Measurements from ENCODE around the gene PTPRQ. TPM values are rescaled to one million over a fixed set of nuclear protein-coding genes. Genes with fewer than 3 reads are reported as not detected.

PTPRQ gene
- total RNA-seq, 2 experiments from 2014 or later = not detected

DNA sequence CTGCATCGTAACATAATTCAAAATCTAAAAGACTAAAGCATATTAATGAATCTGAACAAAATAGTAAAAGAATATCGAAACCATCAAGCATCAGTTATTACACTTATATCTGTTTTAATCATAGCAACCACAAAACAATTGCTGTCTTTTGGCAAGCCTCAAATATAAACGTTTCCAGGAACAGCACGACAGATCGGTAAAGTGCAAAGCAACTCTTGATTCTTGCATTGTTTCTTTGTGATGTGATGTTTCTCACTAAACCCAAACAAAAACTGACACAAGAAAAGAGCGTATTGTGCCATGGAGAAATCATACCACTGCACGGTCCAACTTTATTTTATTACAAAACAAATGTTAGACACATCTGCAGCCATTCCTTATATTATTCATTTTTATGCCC lies 254.2 kb downstream of the PTPRQ start:
- H3K27me3 Mint-ChIP-seq = no peaks in the 10 kb centered on the region

DNA sequence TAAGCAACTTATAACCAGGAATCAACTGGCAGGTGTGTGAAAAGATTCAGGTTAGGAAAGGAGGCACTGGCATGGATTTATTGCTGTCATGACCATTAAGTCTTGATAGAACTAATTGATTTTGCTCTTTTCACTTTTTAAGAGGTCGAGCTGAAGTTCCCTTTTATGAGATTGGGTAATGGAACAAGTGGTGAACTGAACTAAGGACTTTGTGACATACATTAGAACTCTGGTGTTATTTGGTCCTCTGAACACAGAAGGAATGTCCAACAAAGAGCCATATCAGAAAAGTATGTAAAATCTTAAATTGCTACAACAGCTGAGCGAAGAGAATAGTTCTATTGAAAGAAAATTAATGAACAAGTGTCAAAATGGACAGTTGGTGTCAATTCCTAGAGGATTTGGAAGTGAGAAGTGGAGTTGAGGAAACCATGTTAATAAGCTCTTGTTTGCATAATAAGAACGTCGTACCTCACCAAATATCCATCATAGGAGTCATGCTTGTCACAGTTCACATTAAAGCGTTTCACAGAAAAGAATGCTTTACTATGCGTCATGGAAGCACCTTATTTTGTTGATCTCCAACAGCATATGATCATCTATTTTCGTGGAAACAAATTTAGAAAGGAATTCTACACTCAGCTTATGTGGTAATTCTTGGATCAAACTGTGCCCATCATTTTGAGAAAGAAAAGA lies 255.0 kb downstream of the PTPRQ start:
- no peaks in the 10 kb centered on the region for H3K27me3 Mint-ChIP-seq
- ATAC-seq (ENCODE audit: low read depth) = no peak

More for the DNA sequence above, 254.2 kb downstream of the PTPRQ start:
- Mint-ChIP-seq H3K36me3 (no peaks in the 10 kb centered on the region), H3K4me3 (no peak overlapping the region), H3K9me3 (no peaks in the 10 kb centered on the region), H3K4me1 (no peaks in the 10 kb centered on the region), H3K27ac (no peak overlapping the region)
- DNase-seq (no peak), ATAC-seq (ENCODE audit: low read depth) (no peak)
- POLR2A ChIA-PET = no interaction called here

DNA sequence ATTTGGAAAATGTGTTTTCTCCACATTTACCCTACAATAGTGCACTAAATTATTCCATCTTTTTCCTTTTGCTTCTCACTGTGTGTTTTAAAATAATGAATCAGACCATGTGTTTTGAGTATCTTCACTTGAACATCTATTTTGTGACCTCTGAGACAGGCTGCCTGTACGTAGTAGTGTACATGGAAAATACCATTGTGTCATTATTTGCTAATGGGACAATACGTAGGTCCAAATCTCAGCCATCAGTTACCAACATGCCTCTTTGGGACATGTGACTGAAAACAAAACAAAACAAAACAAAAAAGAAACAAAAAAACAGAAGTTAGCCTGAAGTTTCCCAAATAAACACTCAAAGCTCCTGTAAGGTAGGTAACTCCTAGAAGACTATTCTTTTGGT lies 256.3 kb downstream of the PTPRQ start:
- Mint-ChIP-seq H3K4me1 (no peaks in the 10 kb centered on the region), H3K4me3 (no peak overlapping the region), H3K36me3 (no peaks in the 10 kb centered on the region), H3K9me3 (no peaks in the 10 kb centered on the region), H3K27me3 (no peaks in the 10 kb centered on the region), H3K27ac (no peak overlapping the region)
- POLR2A ChIA-PET = no interaction called here
- no peak for DNase-seq
- no peak for ATAC-seq (ENCODE audit: low read depth)

More for the DNA sequence above, 255.0 kb downstream of the PTPRQ start:
- Mint-ChIP-seq H3K4me1 (no peaks in the 10 kb centered on the region), H3K36me3 (no peaks in the 10 kb centered on the region), H3K27ac (no peak overlapping the region), H3K4me3 (no peak overlapping the region), H3K9me3 (no peaks in the 10 kb centered on the region)
- no peak for DNase-seq
- POLR2A ChIA-PET = no interaction called here

DNA sequence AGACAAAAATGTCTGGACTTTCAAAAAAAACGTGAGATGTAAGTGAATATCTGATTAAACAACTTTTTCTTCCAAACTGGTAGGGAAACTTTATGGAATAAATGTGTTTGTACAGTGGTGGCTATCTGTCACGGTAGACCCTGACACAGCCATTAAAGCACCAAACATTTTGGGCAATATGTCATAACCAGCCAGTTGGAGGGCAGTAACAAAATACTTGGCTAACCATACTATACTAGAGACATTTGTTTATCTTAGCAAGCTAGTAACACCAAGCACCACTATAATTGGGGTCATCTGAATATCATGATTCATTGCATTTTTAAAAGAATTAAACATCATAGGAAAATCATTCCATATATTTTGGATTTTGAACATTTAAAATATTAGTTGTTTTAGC lies 257.4 kb downstream of the PTPRQ start:
- Mint-ChIP-seq H3K27me3 (peaks cover 2% of the 10 kb centered on the region), H3K4me1 (no peaks in the 10 kb centered on the region), H3K36me3 (no peaks in the 10 kb centered on the region), H3K4me3 (no peak overlapping the region), H3K27ac (no peak overlapping the region), H3K9me3 (no peaks in the 10 kb centered on the region)
- POLR2A ChIA-PET = no interaction called here
- ATAC-seq (ENCODE audit: low read depth) (no peak), DNase-seq (no peak)

DNA sequence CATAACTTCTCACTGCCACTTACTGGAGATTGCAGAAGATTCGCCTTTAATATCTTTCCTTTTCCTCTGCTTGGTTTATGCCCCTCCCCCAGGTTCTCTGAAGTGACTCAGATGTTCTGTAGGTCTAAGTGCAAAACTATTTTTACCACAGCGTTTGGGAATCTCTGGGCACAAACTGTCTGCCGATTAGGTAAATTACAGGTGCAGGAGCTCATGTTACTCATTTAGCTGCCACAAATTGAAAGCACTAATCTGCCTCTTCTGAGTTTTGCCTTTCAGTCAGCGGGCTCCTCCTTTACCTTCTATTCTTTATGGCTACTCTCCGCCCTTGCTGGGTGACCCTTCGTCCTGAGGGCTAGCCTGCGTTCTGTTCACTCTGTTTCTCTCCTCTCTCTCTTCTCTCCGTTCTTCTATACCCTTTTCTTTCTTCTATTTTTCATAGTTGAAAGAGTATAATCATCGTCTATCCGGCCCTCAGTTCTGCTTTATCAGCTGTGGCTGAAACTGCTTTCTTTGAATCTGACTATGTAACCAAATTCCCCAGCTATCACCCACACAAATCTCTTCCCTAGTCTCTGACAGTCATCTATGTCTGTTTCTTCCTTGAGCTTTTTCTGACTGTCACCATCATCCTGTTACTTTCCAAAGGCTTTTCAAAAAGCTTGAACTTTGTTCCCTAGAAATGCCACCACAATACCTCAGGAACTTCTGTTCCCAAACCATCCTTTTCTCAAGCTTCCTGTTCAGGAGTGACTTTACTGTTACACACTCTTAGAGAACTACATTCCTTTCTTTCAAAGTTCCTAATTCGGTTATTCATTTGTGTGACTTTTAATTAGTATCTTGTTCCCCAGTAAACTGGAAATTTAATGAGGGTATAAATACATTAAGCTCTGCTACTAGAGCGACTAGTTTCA lies 259.1 kb downstream of the PTPRQ start:
- ATAC-seq (ENCODE audit: low read depth) = no peak

DNA sequence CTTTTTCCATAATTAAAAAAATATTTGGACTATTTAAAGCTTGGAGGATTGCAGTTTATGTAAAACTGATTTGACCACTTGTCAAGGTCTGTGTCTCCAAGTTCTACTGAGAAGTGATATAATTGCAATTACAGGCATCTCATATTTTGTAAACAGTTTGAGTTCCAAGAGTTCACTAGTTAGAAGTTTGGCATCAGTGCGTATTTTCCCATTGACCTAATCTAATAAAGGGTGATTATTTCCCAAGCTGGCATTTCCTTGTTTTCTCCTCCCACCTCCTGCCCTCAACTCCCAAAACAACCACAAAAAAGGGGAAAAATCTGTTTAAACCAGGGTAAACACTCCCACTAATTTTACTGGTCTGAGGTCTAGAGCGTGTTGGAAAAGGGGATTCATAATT lies 260.4 kb downstream of the PTPRQ start:
- Mint-ChIP-seq H3K36me3 (no peaks in the 10 kb centered on the region), H3K27me3 (peaks cover 24% of the 10 kb centered on the region), H3K27ac (no peak overlapping the region), H3K4me3 (no peak overlapping the region), H3K4me1 (peaks cover 4% of the 10 kb centered on the region), H3K9me3 (no peaks in the 10 kb centered on the region)
- POLR2A ChIA-PET = no interaction called here
- DNase-seq (no peak), ATAC-seq (ENCODE audit: low read depth) (no peak)

More for the DNA sequence above, 259.1 kb downstream of the PTPRQ start:
- no peaks in the 10 kb centered on the region for H3K36me3 Mint-ChIP-seq
- H3K27me3 Mint-ChIP-seq = peaks cover 13% of the 10 kb centered on the region
- DNase-seq = no peak
- POLR2A ChIA-PET = no interaction called here
- no peaks in the 10 kb centered on the region for H3K4me1 Mint-ChIP-seq
- no peak overlapping the region for H3K27ac Mint-ChIP-seq
- H3K9me3 Mint-ChIP-seq = no peaks in the 10 kb centered on the region
- H3K4me3 Mint-ChIP-seq = no peak overlapping the region

DNA sequence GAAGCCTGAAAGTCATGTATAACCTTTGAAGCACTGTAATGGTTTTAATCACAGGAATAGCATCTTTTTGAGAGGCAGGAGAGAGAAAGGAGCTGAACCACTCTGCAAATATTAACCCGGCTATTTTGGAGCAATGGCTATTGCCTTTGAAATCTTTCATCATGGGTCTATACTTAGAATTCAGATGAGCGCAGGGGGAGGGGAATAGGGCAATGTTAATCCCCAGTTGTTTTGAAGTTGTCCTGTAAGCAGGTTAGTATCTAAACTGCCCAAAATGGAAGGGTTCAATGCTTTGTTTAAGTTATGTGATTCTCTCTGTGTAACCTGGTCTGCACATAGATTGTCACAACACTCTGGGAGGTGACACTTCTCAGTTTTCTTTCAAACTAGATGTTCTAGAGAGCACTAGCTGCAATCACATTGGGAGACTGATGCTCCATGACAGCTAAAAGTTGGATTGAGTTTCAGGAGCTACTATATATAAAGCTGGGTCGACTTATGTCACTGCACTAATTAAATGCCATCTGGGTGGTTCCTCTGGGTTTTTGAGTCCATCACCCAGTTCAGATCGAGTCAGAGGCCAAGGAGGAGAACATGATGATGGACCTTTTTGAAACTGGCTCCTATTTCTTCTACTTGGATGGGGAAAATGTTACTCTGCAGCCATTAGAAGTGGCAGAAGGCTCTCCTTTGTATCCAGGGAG lies 263.2 kb downstream of the PTPRQ start, which contains the start of gene MYF6:
Gene MYF6 (plus strand): TSS at position 509 of the 704 bp plus-strand sequence. CDS start 86 bp downstream, at position 595.
- H3K4me1 Mint-ChIP-seq = peaks cover 4% of the 10 kb centered on the region
- peaks cover 35% of the 10 kb centered on the region for H3K27me3 Mint-ChIP-seq
- H3K4me3 Mint-ChIP-seq = no peak within 1 kb of the TSS
- no peak for ATAC-seq (ENCODE audit: low read depth)
- H3K9me3 Mint-ChIP-seq = no peaks in the 10 kb centered on the region
- H3K27ac Mint-ChIP-seq = no peak within 1 kb of the TSS
- DNase-seq = no peak
- no peaks in the 10 kb centered on the region for H3K36me3 Mint-ChIP-seq
- POLR2A ChIA-PET = no interaction called here

DNA sequence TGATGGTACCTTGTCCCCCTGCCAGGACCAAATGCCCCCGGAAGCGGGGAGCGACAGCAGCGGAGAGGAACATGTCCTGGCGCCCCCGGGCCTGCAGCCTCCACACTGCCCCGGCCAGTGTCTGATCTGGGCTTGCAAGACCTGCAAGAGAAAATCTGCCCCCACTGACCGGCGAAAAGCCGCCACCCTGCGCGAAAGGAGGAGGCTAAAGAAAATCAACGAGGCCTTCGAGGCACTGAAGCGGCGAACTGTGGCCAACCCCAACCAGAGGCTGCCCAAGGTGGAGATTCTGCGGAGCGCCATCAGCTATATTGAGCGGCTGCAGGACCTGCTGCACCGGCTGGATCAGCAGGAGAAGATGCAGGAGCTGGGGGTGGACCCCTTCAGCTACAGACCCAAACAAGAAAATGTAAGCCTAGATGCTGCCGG lies 263.8 kb downstream of the PTPRQ start:
- Mint-ChIP-seq H3K36me3 (no peaks in the 10 kb centered on the region), H3K27me3 (peaks cover 35% of the 10 kb centered on the region), H3K9me3 (no peaks in the 10 kb centered on the region), H3K4me1 (peaks cover 4% of the 10 kb centered on the region), H3K27ac (no peak overlapping the region), H3K4me3 (no peak overlapping the region)
- ATAC-seq (ENCODE audit: low read depth) = no peak
- POLR2A ChIA-PET = no interaction called here
- DNase-seq = no peak

DNA sequence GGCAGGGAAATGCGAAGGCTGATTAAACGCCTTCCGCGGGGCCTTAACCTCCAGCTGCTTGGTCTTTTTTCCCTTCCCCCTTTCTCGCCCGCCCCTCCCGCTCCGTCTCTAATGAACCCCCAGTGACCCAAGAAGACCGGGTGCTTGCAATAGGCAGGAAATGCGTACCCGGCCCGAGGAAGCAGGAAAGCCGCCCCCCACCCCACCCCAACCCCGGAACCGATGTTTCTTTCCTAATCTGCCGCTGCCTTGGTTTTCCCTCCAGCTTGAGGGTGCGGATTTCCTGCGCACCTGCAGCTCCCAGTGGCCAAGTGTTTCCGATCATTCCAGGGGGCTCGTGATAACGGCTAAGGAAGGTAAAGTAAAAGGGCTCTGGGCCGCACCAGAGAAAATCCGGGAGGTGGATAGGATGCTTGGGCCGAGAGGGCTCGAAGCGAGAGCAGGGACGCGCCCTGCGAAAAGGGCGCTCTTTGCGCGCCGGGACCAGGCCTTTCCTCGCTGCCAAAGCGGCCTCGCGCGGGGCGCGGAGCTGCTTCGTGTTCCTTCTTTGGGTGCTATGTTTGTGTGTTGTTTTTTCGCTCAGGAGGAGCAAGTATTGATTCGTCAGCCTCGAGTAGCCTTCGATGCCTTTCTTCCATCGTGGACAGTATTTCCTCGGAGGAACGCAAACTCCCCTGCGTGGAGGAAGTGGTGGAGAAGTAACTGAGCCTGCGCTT lies 264.4 kb downstream of the PTPRQ start:
- ATAC-seq (ENCODE audit: low read depth) = no peak
- no peak for DNase-seq
- Mint-ChIP-seq H3K27ac (no peak overlapping the region), H3K36me3 (no peaks in the 10 kb centered on the region), H3K9me3 (no peaks in the 10 kb centered on the region), H3K4me3 (no peak overlapping the region), H3K4me1 (peaks cover 4% of the 10 kb centered on the region), H3K27me3 (peaks cover 35% of the 10 kb centered on the region)
- POLR2A ChIA-PET = no interaction called here

DNA sequence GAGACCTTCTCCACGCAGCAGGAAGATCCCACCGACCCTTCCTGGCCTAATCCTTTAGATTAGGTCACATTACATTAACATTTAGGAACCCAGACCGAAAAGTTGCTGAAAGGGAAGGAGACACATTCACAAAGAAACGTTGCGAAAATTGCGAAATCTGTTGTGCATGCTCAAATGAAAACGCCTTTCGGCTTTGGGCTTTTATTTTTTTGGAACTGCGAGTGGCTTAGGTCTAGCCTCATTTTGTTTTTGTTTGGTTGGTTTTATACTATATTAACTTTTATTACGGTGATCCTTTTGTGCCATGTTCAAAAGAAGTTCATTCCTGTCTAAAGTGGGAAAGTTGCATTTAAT lies 264.9 kb downstream of the PTPRQ start:
- ATAC-seq (ENCODE audit: low read depth) = no peak
- no peaks in the 10 kb centered on the region for H3K9me3 Mint-ChIP-seq
- peaks cover 4% of the 10 kb centered on the region for H3K4me1 Mint-ChIP-seq
- POLR2A ChIA-PET = no interaction called here
- H3K4me3 Mint-ChIP-seq = no peak overlapping the region
- H3K27me3 Mint-ChIP-seq = peaks cover 40% of the 10 kb centered on the region
- H3K36me3 Mint-ChIP-seq = no peaks in the 10 kb centered on the region
- no peak for DNase-seq
- H3K27ac Mint-ChIP-seq = no peak overlapping the region

DNA sequence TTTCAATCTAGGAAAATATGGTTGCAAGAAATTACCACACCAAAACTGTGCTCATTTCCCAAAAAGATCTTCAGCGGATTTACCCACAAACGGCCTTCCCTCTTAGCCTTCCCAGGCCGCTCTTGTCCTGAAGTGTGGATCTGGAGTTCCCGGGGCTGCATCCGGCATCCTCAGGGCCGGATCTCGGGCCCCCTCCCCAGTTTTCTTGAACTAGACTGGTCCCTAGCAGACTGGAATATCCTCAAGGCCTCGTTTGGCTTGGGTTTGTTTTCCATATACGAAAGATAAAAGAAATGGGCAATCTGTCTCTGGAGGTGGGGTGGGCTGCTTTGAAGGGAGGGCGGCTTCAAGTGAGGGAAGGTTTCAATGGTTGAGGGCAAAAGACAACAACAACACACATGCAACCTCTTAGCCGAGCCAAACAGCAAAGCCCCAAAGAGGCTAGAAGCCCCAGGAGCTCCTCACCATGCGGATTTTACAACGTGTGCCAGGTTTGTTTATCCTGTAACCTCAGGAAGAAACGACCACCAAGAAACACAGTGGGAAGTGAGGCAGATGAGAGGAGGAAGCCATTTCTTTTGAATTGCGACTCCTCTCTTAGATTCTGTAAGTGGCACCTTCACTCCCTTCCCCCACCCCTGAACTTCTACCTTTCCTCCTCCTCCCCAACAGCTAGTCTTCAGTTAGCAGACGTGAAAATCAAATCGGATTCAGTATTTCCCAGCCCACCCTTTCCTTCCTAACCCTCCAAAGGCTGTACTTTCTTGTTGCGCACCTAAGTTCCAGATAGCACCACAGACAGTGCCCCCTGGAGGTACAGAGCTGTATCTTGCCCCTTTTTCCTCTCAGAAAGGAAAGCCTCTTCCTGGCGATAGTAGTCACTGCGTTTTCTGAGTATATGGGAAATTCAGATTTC lies 266.0 kb downstream of the PTPRQ start:
- POLR2A ChIA-PET = no interaction called here
- Mint-ChIP-seq H3K9me3 (no peaks in the 10 kb centered on the region), H3K4me1 (peaks cover 4% of the 10 kb centered on the region), H3K4me3 (no peak overlapping the region), H3K27me3 (peaks cover 50% of the 10 kb centered on the region), H3K27ac (no peak overlapping the region), H3K36me3 (no peaks in the 10 kb centered on the region)
- no peak for ATAC-seq (ENCODE audit: low read depth)
- DNase-seq = no peak

DNA sequence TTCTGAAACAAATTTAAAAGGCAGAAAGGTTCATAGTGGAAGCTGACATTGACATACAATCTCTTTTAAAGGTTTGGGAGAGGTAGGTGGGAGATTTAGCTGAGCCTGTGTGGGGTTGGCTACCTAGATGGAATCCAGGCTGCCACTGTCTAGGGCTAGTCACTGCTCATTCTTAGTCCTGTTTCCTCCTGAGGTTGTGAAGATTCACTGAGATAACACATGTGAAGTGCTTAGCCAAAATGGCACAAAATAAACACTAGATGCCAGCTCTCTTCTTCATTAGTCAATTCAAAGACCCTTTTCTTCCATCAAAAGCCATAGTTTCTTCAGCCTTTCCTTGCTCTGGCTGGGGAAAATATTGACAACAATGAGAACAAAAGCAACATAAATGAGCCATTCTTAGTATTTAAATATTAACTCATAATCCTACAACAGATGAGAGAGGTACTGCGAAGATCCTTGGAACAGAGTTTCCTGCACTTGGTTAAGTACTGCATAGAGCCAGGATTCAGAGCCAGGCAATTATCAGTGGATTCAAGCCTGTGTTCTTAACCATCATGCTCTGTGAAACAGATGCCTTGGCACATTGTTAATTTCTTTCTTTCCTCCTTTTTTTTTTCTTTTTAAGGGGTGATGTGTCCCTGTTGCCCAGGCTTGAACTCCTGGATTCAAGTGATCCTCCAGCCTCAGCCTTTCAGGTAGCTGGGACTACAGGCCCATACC lies 266.9 kb downstream of the PTPRQ start:
- H3K27ac Mint-ChIP-seq = no peak overlapping the region
- POLR2A ChIA-PET = no interaction called here
- ATAC-seq (ENCODE audit: low read depth) (no peak), DNase-seq (no peak)
- H3K36me3 Mint-ChIP-seq = no peaks in the 10 kb centered on the region
- H3K4me1 Mint-ChIP-seq = peaks cover 4% of the 10 kb centered on the region
- H3K27me3 Mint-ChIP-seq = peaks cover 58% of the 10 kb centered on the region
- no peaks in the 10 kb centered on the region for H3K9me3 Mint-ChIP-seq
- no peak overlapping the region for H3K4me3 Mint-ChIP-seq

Measured in activated naive CD8-positive, alpha-beta T cell treated with anti-CD3 and anti-CD28 coated beads, Interleukin-2, amount 10 ng/mL, durations not matched to agents 7 days and 5 days (primary cell).